ENCODE measurements around the gene SCG3. TPM values are rescaled to one million over a fixed set of nuclear protein-coding genes. Genes with fewer than 3 reads are reported as not detected.

SCG3 gene
- total RNA-seq, result not detected in 2 replicates

DNA sequence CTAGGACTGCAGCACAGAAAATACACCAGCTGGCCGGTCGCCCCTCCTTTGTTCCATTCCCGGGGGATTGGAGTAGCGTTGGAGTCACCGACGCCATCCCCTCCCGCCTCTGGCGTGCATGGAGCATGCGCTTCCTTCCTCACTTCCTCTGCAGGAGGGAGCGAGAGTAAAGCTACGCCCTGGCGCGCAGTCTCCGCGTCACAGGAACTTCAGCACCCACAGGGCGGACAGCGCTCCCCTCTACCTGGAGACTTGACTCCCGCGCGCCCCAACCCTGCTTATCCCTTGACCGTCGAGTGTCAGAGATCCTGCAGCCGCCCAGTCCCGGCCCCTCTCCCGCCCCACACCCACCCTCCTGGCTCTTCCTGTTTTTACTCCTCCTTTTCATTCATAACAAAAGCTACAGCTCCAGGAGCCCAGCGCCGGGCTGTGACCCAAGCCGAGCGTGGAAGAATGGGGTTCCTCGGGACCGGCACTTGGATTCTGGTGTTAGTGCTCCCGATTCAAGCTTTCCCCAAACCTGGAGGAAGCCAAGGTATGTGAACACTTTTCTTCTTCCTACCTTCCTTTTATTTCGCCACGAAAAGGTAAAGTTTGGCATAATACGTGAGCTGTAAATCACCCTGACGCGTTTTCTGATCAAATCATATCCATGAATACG is at the start of gene SCG3:
TSS of gene SCG3 (plus strand) at position 201 of the 661 bp plus-strand sequence. CDS start at position 454, 253 bp downstream.

GRCh38 chr15:51737522-51738305 is 56.4 kb downstream of the SCG3 start, which contains the start of gene LYSMD2:
Gene LYSMD2 (minus strand): TSS chr15:51737655. CDS start chr15:51737622, 33 bp downstream.

GRCh38 chr15:51750792-51751696 is 69.7 kb downstream of the SCG3 start, which contains the start of gene TMOD2:
Gene TMOD2 (plus strand): TSS chr15:51751597. CDS start chr15:51766442, 14,845 bp downstream.

Other genes starting within 250 kb of the SCG3 start
- 19.7 and 29.5 TPM in 2 replicates for gene DMXL2, start 58.7 kb upstream of the SCG3 start, total RNA-seq
- gene LYSMD2, start 56.2 kb downstream of the SCG3 start, total RNA-seq, result 5.4 and 7.5 TPM in 2 replicates
- gene TMOD2, start 70.1 kb downstream of the SCG3 start, total RNA-seq, result 10.4 and 11.0 TPM in 2 replicates
- 49.4 and 58.9 TPM in 2 replicates for gene TMOD3, start 148.2 kb downstream of the SCG3 start, total RNA-seq

All from hair follicle dermal papilla cell (primary cell).